ENCODE measurements around the gene GSTM3. TPM values are rescaled to one million over a fixed set of nuclear protein-coding genes. Genes with fewer than 3 reads are reported as not detected.
"Not testable (repeated sequence)": the region's sequence is repeated elsewhere in the genome, so short reads cannot be mapped to it uniquely, and the experiment has no call there.

The GSTM3 gene
- total RNA-seq, 1 donor from 2014 or later = 57.0 TPM

GRCh38 chr1:109762039-109762585, 21.3 kb upstream of the GSTM3 start:
- no peak for DNase-seq (ENCODE audit: low read depth, low spot score)

- no peak for DNase-seq (ENCODE audit: low read depth, low spot score)
These were observed 20.6 kb upstream of the GSTM3 start for GRCh38 chr1:109761227-109762038.

GRCh38 chr1:109760581-109761226, 19.9 kb upstream of the GSTM3 start:
- no peak for DNase-seq (ENCODE audit: low read depth, low spot score)

GRCh38 chr1:109759513-109760334, 18.9 kb upstream of the GSTM3 start:
- no peak for DNase-seq (ENCODE audit: low read depth, low spot score)

GRCh38 chr1:109757936-109758786, 17.3 kb upstream of the GSTM3 start:
- no peak for DNase-seq (ENCODE audit: low read depth, low spot score)

- no peak for DNase-seq (ENCODE audit: low read depth, low spot score)
These were observed 16.1 kb upstream of the GSTM3 start for GRCh38 chr1:109756848-109757521.

- not testable (repeated sequence) for DNase-seq (ENCODE audit: low read depth, low spot score)
These were observed 15.5 kb upstream of the GSTM3 start for GRCh38 chr1:109756325-109756724.

GRCh38 chr1:109754738-109755137, 13.9 kb upstream of the GSTM3 start:
- no peak for DNase-seq (ENCODE audit: low read depth, low spot score)

GRCh38 chr1:109751531-109752260, 10.9 kb upstream of the GSTM3 start:
- no peak for DNase-seq (ENCODE audit: low read depth, low spot score)

- no peak for DNase-seq (ENCODE audit: low read depth, low spot score)
These were observed 10.1 kb upstream of the GSTM3 start for GRCh38 chr1:109750920-109751319.

GRCh38 chr1:109750241-109750882, 9.5 kb upstream of the GSTM3 start:
- DNase-seq (ENCODE audit: low read depth, low spot score) = no peak

- DNase-seq (ENCODE audit: low read depth, low spot score) = no peak
These were observed 8.4 kb upstream of the GSTM3 start for GRCh38 chr1:109749221-109749620.

- not testable (repeated sequence) for DNase-seq (ENCODE audit: low read depth, low spot score)
These were observed 7.5 kb upstream of the GSTM3 start for GRCh38 chr1:109748311-109748710.

- DNase-seq (ENCODE audit: low read depth, low spot score) = no peak
These were observed 862 bp downstream of the GSTM3 start for GRCh38 chr1:109739738-109740614.

- DNase-seq (ENCODE audit: low read depth, low spot score) = no peak
These were observed 7.5 kb downstream of the GSTM3 start for GRCh38 chr1:109733236-109733870.

GRCh38 chr1:109732390-109732881, 8.4 kb downstream of the GSTM3 start:
- no peak for DNase-seq (ENCODE audit: low read depth, low spot score)

GRCh38 chr1:109730666-109731065, 10.2 kb downstream of the GSTM3 start:
- no peak for DNase-seq (ENCODE audit: low read depth, low spot score)

All from pulmonary artery endothelial cell (primary cell).